Tibial nerve (tissue), 4 donors: Measurements from ENCODE around the gene TBC1D32. TPM values are rescaled to one million over a fixed set of nuclear protein-coding genes. Genes with fewer than 3 reads are reported as not detected.
"Not testable (repeated sequence)": the region's sequence is repeated elsewhere in the genome, so short reads cannot be mapped to it uniquely, and the experiment has no call there.

ENCODE experiments used
- DNase-seq, 2 donors: peaks; one replicate each; pipeline ENCODE4 v3.0.0-alpha.2; 2019; ENCODE audit warnings: low spot score in 2 of 2
- H3K27ac ChIP-seq, 4 donors: fragments of 200-600 bp; sonication (generic) in 3 of 4; one replicate each; pipeline ENCODE4 v1.5.1; 2017 to 2019; ENCODE audit warnings: mild to moderate bottlenecking in 1 of 4
- H3K27me3 ChIP-seq, 2 donors: fragments of 200-600 bp; sonication (generic) in 1 of 2; one replicate each; pipeline versions ENCODE4 v1.5.1 to v1.6.0; 2017 to 2019
- H3K36me3 ChIP-seq, 3 donors: fragments of 200-600 bp; sonication (generic); one replicate each; pipeline ENCODE4 v1.5.1; 2018 to 2019
- H3K4me1 ChIP-seq, 4 donors: fragments of 200-600 bp; sonication (generic) in 3 of 4; one replicate each; pipeline ENCODE4 v1.5.1; 2017 to 2019
- H3K4me3 ChIP-seq, 4 donors: fragments of 200-600 bp; sonication (generic) in 3 of 4; one replicate each; pipeline ENCODE4 v1.5.1; 2017 to 2019; ENCODE audit warnings: mild to moderate bottlenecking in 1 of 4, moderate library complexity in 1 of 4
- H3K9me3 ChIP-seq, 4 donors: fragments of 200-600 bp; sonication (generic) in 3 of 4; one replicate each; pipeline ENCODE4 v1.5.1; 2017 to 2019
- EP300 ChIP-seq, 2 donors: sonication (generic); formaldehyde crosslinking; IDR thresholded peaks; one replicate each; pipeline ENCODE4 v1.6.1; 2017; ENCODE audit warnings: antibody characterized with exemption in 2 of 2, mild to moderate bottlenecking in 1 of 2
- POLR2A ChIP-seq, 2 donors: fragments of 450-650 bp; IDR thresholded peaks; one replicate each; pipeline ENCODE4 v1.6.1; 2017; ENCODE audit warnings: antibody characterized with exemption in 2 of 2, mild to moderate bottlenecking in 2 of 2, moderate library complexity in 2 of 2
- WGBS, 2 donors: methylation state at CpG; one replicate each; pipeline ENCODE4 v1.1.5; 2018; 5-methylcytosine and 5-hydroxymethylcytosine counted together
- total RNA-seq, 4 donors: library from RNA; depleted of rRNA; stranded (reverse); fragments of >200 nt; gene quantifications; one replicate each; pipeline ENCODE4 v1.1.0, GENCODE V29; 2016
- TF ChIP-seq, protein P1 (sequence below), 5 experiments: fragments of 200-600 bp in 3 of 5; fragments of 450-650 bp in 2 of 5; sonication (generic) in 3 of 5; IDR thresholded peaks; one replicate each; pipeline ENCODE4 v1.5.1; 2016 to 2019; ENCODE audit warnings: antibody characterized with exemption in 5 of 5, mild to moderate bottlenecking in 3 of 5, moderate library complexity in 2 of 5

TBC1D32 gene
- total RNA-seq, 4 donors from 2014 or later = 7.9 to 19.2 (median 11.4) TPM

GRCh38 chr6:121338366-121338765 lies 4.1 kb upstream of the TBC1D32 start:
- no peak for TF ChIP-seq POLR2A (IDR thresholded peaks at IDR 0.05)
- no peak for TF ChIP-seq EP300 (IDR thresholded peaks at IDR 0.05)
- TF ChIP-seq, protein P1, sequence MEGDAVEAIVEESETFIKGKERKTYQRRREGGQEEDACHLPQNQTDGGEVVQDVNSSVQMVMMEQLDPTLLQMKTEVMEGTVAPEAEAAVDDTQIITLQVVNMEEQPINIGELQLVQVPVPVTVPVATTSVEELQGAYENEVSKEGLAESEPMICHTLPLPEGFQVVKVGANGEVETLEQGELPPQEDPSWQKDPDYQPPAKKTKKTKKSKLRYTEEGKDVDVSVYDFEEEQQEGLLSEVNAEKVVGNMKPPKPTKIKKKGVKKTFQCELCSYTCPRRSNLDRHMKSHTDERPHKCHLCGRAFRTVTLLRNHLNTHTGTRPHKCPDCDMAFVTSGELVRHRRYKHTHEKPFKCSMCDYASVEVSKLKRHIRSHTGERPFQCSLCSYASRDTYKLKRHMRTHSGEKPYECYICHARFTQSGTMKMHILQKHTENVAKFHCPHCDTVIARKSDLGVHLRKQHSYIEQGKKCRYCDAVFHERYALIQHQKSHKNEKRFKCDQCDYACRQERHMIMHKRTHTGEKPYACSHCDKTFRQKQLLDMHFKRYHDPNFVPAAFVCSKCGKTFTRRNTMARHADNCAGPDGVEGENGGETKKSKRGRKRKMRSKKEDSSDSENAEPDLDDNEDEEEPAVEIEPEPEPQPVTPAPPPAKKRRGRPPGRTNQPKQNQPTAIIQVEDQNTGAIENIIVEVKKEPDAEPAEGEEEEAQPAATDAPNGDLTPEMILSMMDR (IDR thresholded peaks at IDR 0.05) = no peak
- no peaks in the 10 kb centered on the region for H3K9me3 ChIP-seq
- H3K4me1 ChIP-seq = peaks cover 0 to 7% (median 0%) of the 10 kb centered on the region in 4 donors
- no peak overlapping the region for H3K27ac ChIP-seq
- H3K36me3 ChIP-seq = no peaks in the 10 kb centered on the region
- no peak for DNase-seq
- WGBS, 2 donors = 88 to 89% methylated on average over 1 of the region's 1 CpG
- no peaks in the 10 kb centered on the region for H3K27me3 ChIP-seq
- no peak overlapping the region for H3K4me3 ChIP-seq

DNA sequence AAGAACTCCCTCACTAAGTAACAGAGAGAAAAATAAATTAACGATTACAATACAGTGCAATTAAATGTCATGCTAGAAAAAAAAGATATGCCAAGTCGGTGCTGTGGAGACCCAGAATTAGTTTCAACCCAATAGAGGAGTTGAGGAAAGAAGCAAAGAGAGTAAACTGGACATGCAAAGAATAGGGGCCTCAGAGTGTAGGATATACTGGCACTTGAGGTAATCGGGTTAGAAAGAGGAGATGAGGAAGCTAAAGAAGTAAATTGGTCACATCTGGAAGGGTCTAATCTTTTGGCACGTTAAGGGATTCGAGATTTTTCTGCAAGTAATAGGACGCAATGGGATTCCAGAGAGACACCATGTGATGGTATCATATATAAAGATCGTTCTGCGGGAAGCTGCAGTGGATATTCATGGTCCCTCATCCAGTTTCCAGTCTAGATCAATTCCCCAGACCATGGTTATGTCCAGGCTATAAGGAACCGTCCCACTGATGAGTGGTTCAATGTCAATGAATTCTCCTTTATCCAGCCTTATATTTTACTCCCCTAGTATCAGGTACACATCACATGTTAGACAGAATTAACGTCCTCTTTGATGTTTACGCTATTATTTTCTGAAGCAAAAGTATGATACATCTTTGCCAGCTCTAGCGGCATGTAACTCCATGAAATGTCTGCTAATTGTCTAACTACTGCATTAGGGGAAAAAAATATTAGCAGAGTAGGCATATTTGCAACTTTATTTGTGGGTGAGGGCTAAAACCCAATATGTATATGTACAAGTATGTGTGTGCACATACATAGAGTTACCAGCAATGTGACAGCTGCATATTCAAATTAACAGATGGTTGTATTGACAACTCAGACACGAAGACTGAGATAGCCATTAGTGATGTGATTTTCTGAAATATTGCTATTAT lies 1.1 kb upstream of the TBC1D32 start:
- WGBS, 2 donors = 68 to 73% methylated on average over 13 of the region's 13 CpGs

GRCh38 chr6:121333694-121334093 lies 586 bp downstream of the TBC1D32 start:
- not testable (repeated sequence) for H3K36me3 ChIP-seq, H3K27me3 ChIP-seq, H3K9me3 ChIP-seq, DNase-seq, H3K4me1 ChIP-seq
- peak overlapping the region; percentile 97 to 100 (median 98) for H3K27ac ChIP-seq
- 96 to 97% methylated on average over 28 of the region's 28 CpGs for WGBS, 2 donors
- peak overlapping the region in 3 of 4 donors; percentile 66 to 74 (median 71) for H3K4me3 ChIP-seq

More for the DNA sequence above, 1.1 kb upstream of the TBC1D32 start:
- Histone ChIP-seq H3K9me3 (no peaks in the 10 kb centered on the region), H3K4me3 (peak overlapping the region; percentile 53 to 74 (median 68)), H3K4me1 (peaks cover 0 to 7% (median 0%) of the 10 kb centered on the region in 4 donors), H3K27me3 (no peaks in the 10 kb centered on the region), H3K27ac (peak overlapping the region; percentile 97 to 100 (median 98)), H3K36me3 (no peaks in the 10 kb centered on the region)
- no peak for DNase-seq
- TF ChIP-seq, protein P1 (IDR thresholded peaks at IDR 0.05) = no peak
- TF ChIP-seq POLR2A (IDR thresholded peaks at IDR 0.05) (no peak), EP300 (IDR thresholded peaks at IDR 0.05) (no peak)

- Histone ChIP-seq H3K36me3 (no peaks in the 10 kb centered on the region), H3K27me3 (no peaks in the 10 kb centered on the region), H3K4me1 (peaks cover 0 to 7% (median 0%) of the 10 kb centered on the region in 4 donors), H3K27ac (no peak overlapping the region), H3K4me3 (no peak overlapping the region), H3K9me3 (no peaks in the 10 kb centered on the region)
- TF ChIP-seq POLR2A (IDR thresholded peaks at IDR 0.05) (no peak), EP300 (IDR thresholded peaks at IDR 0.05) (no peak)
- TF ChIP-seq, protein P1 (IDR thresholded peaks at IDR 0.05) = no peak
- no peak for DNase-seq
- 97% methylated on average over 4 of the region's 4 CpGs for WGBS, 2 donors
Observed at GRCh38 chr6:121333196-121333595, 1.1 kb downstream of the TBC1D32 start.

DNA sequence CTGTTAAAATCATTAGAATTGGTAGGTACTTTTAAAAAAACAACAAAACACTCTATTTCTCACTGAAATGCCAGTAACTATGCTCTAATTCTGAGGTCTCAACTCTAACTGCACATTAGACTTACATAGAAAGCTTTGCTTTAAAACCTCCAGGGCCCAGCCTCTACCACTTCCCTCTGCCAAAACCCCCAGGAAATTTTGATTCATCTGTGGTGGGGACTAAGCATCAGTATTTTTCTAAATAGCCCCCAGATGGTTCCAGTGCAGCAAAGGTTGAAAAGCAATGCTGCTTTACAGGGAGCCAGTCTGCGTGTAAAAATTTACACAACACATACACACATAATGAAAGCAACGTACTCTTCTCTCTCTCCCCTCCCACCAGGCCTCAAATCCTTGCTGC lies 3.8 kb downstream of the TBC1D32 start:
- peaks cover 0 to 7% (median 0%) of the 10 kb centered on the region in 4 donors for H3K4me1 ChIP-seq
- TF ChIP-seq EP300 (IDR thresholded peaks at IDR 0.05) (no peak), POLR2A (IDR thresholded peaks at IDR 0.05) (no peak)
- TF ChIP-seq, protein P1 (IDR thresholded peaks at IDR 0.05) = no peak
- no peaks in the 10 kb centered on the region for H3K27me3 ChIP-seq
- no peaks in the 10 kb centered on the region for H3K36me3 ChIP-seq
- WGBS, 2 donors = 55 to 58% methylated on average over 2 of the region's 2 CpGs
- H3K4me3 ChIP-seq = no peak overlapping the region
- H3K9me3 ChIP-seq = no peaks in the 10 kb centered on the region
- no peak for DNase-seq
- H3K27ac ChIP-seq = no peak overlapping the region
